ENCODE results near the gene PRIM1.
A peak's percentile ranks its signal among the peaks of the same experiment; 100 is the strongest.

PRIM1 gene

GRCh38 chr12:56724972-56725722 lies 27.0 kb downstream of the PRIM1 start, which contains the start of gene NACA:
NACA (minus strand) TSS chr12:56725299; CDS start chr12:56724521, 778 bp downstream.
- H3K36me3 ChIP-seq (ENCODE audit: insufficient read depth, low read length), result peaks cover 66% of the 10 kb centered on the region
- H3K4me3 ChIP-seq (ENCODE audit: low read length), result peak within 1 kb of the TSS; percentile 85
- peak within 1 kb of the TSS; percentile 98 for H3K9ac ChIP-seq (ENCODE audit: low read depth, low read length)
- H3K27me3 ChIP-seq (ENCODE audit: insufficient read depth, low read length), result no peaks in the 10 kb centered on the region
- H3K4me1 ChIP-seq (ENCODE audit: insufficient read depth, low read length), result peaks cover 33% of the 10 kb centered on the region
- WGBS, result under 1% methylated on average over 45 of the region's 46 CpGs
- H3K9me3 ChIP-seq (ENCODE audit: insufficient read depth, low read depth, low read length), result no peaks in the 10 kb centered on the region
- peak within 1 kb of the TSS; percentile 92 for H3K27ac ChIP-seq (ENCODE audit: low read depth, low read length)

GRCh38 chr12:56724701-56724971 lies 27.5 kb downstream of the PRIM1 start:
- Histone ChIP-seq H3K9me3 (ENCODE audit: insufficient read depth, low read depth, low read length) (no peaks in the 10 kb centered on the region), H3K4me1 (ENCODE audit: insufficient read depth, low read length) (peaks cover 38% of the 10 kb centered on the region), H3K36me3 (ENCODE audit: insufficient read depth, low read length) (peaks cover 66% of the 10 kb centered on the region), H3K9ac (ENCODE audit: low read depth, low read length) (peak overlapping the region; percentile 98), H3K27me3 (ENCODE audit: insufficient read depth, low read length) (no peaks in the 10 kb centered on the region), H3K4me3 (ENCODE audit: low read length) (peak overlapping the region; percentile 85), H3K27ac (ENCODE audit: low read depth, low read length) (peak overlapping the region; percentile 92)
- whole genome bisulfite sequencing, result 0% methylated on average over 9 of the region's 9 CpGs

GRCh38 chr12:56723889-56724700 lies 28.0 kb downstream of the PRIM1 start:
- 2% methylated on average over 14 of the region's 14 CpGs for WGBS
- peaks cover 44% of the 10 kb centered on the region for H3K4me1 ChIP-seq (ENCODE audit: insufficient read depth, low read length)
- peak overlapping the region; percentile 98 for H3K9ac ChIP-seq (ENCODE audit: low read depth, low read length)
- peak overlapping the region; percentile 92 for H3K27ac ChIP-seq (ENCODE audit: low read depth, low read length)
- peak overlapping the region; percentile 85 for H3K4me3 ChIP-seq (ENCODE audit: low read length)
- no peaks in the 10 kb centered on the region for H3K27me3 ChIP-seq (ENCODE audit: insufficient read depth, low read length)
- H3K36me3 ChIP-seq (ENCODE audit: insufficient read depth, low read length), result peaks cover 67% of the 10 kb centered on the region
- no peaks in the 10 kb centered on the region for H3K9me3 ChIP-seq (ENCODE audit: insufficient read depth, low read depth, low read length)

- Histone ChIP-seq H3K27me3 (ENCODE audit: insufficient read depth, low read length) (no peaks in the 10 kb centered on the region), H3K9me3 (ENCODE audit: insufficient read depth, low read depth, low read length) (no peaks in the 10 kb centered on the region), H3K27ac (ENCODE audit: low read depth, low read length) (no peak overlapping the region), H3K4me3 (ENCODE audit: low read length) (peak overlapping the region; percentile 85), H3K36me3 (ENCODE audit: insufficient read depth, low read length) (peaks cover 67% of the 10 kb centered on the region), H3K4me1 (ENCODE audit: insufficient read depth, low read length) (peaks cover 49% of the 10 kb centered on the region), H3K9ac (ENCODE audit: low read depth, low read length) (peak overlapping the region; percentile 98)
- WGBS, result 55% methylated on average over 2 of the region's 3 CpGs
Observed at GRCh38 chr12:56723352-56723751, 28.8 kb downstream of the PRIM1 start.

GRCh38 chr12:56722832-56723231 lies 29.3 kb downstream of the PRIM1 start:
- Histone ChIP-seq H3K4me1 (ENCODE audit: insufficient read depth, low read length) (peaks cover 49% of the 10 kb centered on the region), H3K9ac (ENCODE audit: low read depth, low read length) (peak overlapping the region; percentile 98; the same call in 1 of the 2 replicates), H3K36me3 (ENCODE audit: insufficient read depth, low read length) (peaks cover 61% of the 10 kb centered on the region), H3K27me3 (ENCODE audit: insufficient read depth, low read length) (no peaks in the 10 kb centered on the region), H3K9me3 (ENCODE audit: insufficient read depth, low read depth, low read length) (no peaks in the 10 kb centered on the region), H3K27ac (ENCODE audit: low read depth, low read length) (no peak overlapping the region), H3K4me3 (ENCODE audit: low read length) (peak overlapping the region; percentile 85)
- 71% methylated on average over 4 of the region's 4 CpGs for WGBS

- Histone ChIP-seq H3K4me3 (ENCODE audit: low read length) (peak overlapping the region; percentile 85), H3K36me3 (ENCODE audit: insufficient read depth, low read length) (peaks cover 56% of the 10 kb centered on the region), H3K27me3 (ENCODE audit: insufficient read depth, low read length) (no peaks in the 10 kb centered on the region), H3K9me3 (ENCODE audit: insufficient read depth, low read depth, low read length) (no peaks in the 10 kb centered on the region), H3K4me1 (ENCODE audit: insufficient read depth, low read length) (peaks cover 49% of the 10 kb centered on the region), H3K9ac (ENCODE audit: low read depth, low read length) (peak overlapping the region; percentile 49; the same call in 1 of the 2 replicates), H3K27ac (ENCODE audit: low read depth, low read length) (no peak overlapping the region)
- 84% methylated on average over 2 of the region's 2 CpGs for WGBS
Observed at GRCh38 chr12:56721721-56722120, 30.4 kb downstream of the PRIM1 start.

- H3K4me1 ChIP-seq (ENCODE audit: insufficient read depth, low read length), result peaks cover 49% of the 10 kb centered on the region
- H3K27ac ChIP-seq (ENCODE audit: low read depth, low read length), result no peak overlapping the region
Observed at GRCh38 chr12:56721216-56721615, 30.9 kb downstream of the PRIM1 start.

GRCh38 chr12:56720731-56721151 lies 31.4 kb downstream of the PRIM1 start:
- peaks cover 66% of the 10 kb centered on the region for H3K36me3 ChIP-seq (ENCODE audit: insufficient read depth, low read length)
- no peak overlapping the region for H3K27ac ChIP-seq (ENCODE audit: low read depth, low read length)
- H3K4me3 ChIP-seq (ENCODE audit: low read length), result peak overlapping the region; percentile 19
- no peak overlapping the region for H3K9ac ChIP-seq (ENCODE audit: low read depth, low read length)
- 94% methylated on average over 1 of the region's 1 CpG for WGBS
- peaks cover 49% of the 10 kb centered on the region for H3K4me1 ChIP-seq (ENCODE audit: insufficient read depth, low read length)
- no peaks in the 10 kb centered on the region for H3K9me3 ChIP-seq (ENCODE audit: insufficient read depth, low read depth, low read length)
- H3K27me3 ChIP-seq (ENCODE audit: insufficient read depth, low read length), result no peaks in the 10 kb centered on the region

More at GRCh38 chr12:56721216-56721615, 30.9 kb downstream of the PRIM1 start:
- no peaks in the 10 kb centered on the region for H3K9me3 ChIP-seq (ENCODE audit: insufficient read depth, low read depth, low read length)
- H3K36me3 ChIP-seq (ENCODE audit: insufficient read depth, low read length), result peaks cover 61% of the 10 kb centered on the region
- H3K27me3 ChIP-seq (ENCODE audit: insufficient read depth, low read length), result no peaks in the 10 kb centered on the region
- H3K4me3 ChIP-seq (ENCODE audit: low read length), result peak overlapping the region; percentile 85
- 72% methylated on average over 2 of the region's 2 CpGs for WGBS
- no peak overlapping the region for H3K9ac ChIP-seq (ENCODE audit: low read depth, low read length)

GRCh38 chr12:56719056-56719455 lies 33.1 kb downstream of the PRIM1 start:
- H3K27me3 ChIP-seq (ENCODE audit: insufficient read depth, low read length), result no peaks in the 10 kb centered on the region
- H3K9ac ChIP-seq (ENCODE audit: low read depth, low read length), result peak overlapping the region; percentile 12; the same call in 1 of the 2 replicates
- H3K36me3 ChIP-seq (ENCODE audit: insufficient read depth, low read length), result peaks cover 81% of the 10 kb centered on the region
- peaks cover 49% of the 10 kb centered on the region for H3K4me1 ChIP-seq (ENCODE audit: insufficient read depth, low read length)
- H3K9me3 ChIP-seq (ENCODE audit: insufficient read depth, low read depth, low read length), result no peaks in the 10 kb centered on the region
- no peak overlapping the region for H3K4me3 ChIP-seq (ENCODE audit: low read length)
- H3K27ac ChIP-seq (ENCODE audit: low read depth, low read length), result 0 out of 2 replicates have a peak overlapping the region, but pooled peaks have one; percentile 12

- H3K36me3 ChIP-seq (ENCODE audit: insufficient read depth, low read length), result peaks cover 81% of the 10 kb centered on the region
- no peaks in the 10 kb centered on the region for H3K9me3 ChIP-seq (ENCODE audit: insufficient read depth, low read depth, low read length)
- H3K27me3 ChIP-seq (ENCODE audit: insufficient read depth, low read length), result no peaks in the 10 kb centered on the region
- H3K4me3 ChIP-seq (ENCODE audit: low read length), result no peak overlapping the region
- peak overlapping the region; percentile 12; the same call in 1 of the 2 replicates for H3K9ac ChIP-seq (ENCODE audit: low read depth, low read length)
- peaks cover 49% of the 10 kb centered on the region for H3K4me1 ChIP-seq (ENCODE audit: insufficient read depth, low read length)
- WGBS, result 90% methylated on average over 4 of the region's 4 CpGs
- H3K27ac ChIP-seq (ENCODE audit: low read depth, low read length), result no peak overlapping the region
Observed at GRCh38 chr12:56718636-56719035, 33.5 kb downstream of the PRIM1 start.

- H3K36me3 ChIP-seq (ENCODE audit: insufficient read depth, low read length), result peaks cover 81% of the 10 kb centered on the region
- 96% methylated on average over 1 of the region's 1 CpG for WGBS
- H3K9ac ChIP-seq (ENCODE audit: low read depth, low read length), result no peak overlapping the region
- H3K4me1 ChIP-seq (ENCODE audit: insufficient read depth, low read length), result peaks cover 46% of the 10 kb centered on the region
- H3K27me3 ChIP-seq (ENCODE audit: insufficient read depth, low read length), result no peaks in the 10 kb centered on the region
- no peak overlapping the region for H3K4me3 ChIP-seq (ENCODE audit: low read length)
- no peaks in the 10 kb centered on the region for H3K9me3 ChIP-seq (ENCODE audit: insufficient read depth, low read depth, low read length)
- H3K27ac ChIP-seq (ENCODE audit: low read depth, low read length), result no peak overlapping the region
Observed at GRCh38 chr12:56718149-56718548, 34.0 kb downstream of the PRIM1 start.

All from HUES64 (cell line).